Mesenchymal stem cell (in vitro differentiated cells and primary cell): ENCODE data around the gene ADAMTS18.
"Not testable (repeated sequence)": the region's sequence is repeated elsewhere in the genome, so short reads cannot be mapped to it uniquely, and the experiment has no call there.

Experiments
- DNase-seq: peaks from one replicate; pipeline ENCODE4 v3.0.0-alpha.2; 2013
- H2AFZ ChIP-seq: one replicate; pipeline ENCODE4 v1.6.1; 2013; ENCODE audit warnings: low read depth, mild to moderate bottlenecking, control low read depth, inconsistent platforms, low read length, moderate library complexity
- H2AK5ac ChIP-seq: 2 replicates; pipeline ENCODE4 v1.6.1; 2013; ENCODE audit warnings: low read length, moderate library complexity, mild to moderate bottlenecking, inconsistent platforms; ENCODE audit not compliant: severe bottlenecking
- H2BK120ac ChIP-seq: one replicate; pipeline ENCODE4 v1.6.1; 2013; ENCODE audit warnings: low read depth, mild to moderate bottlenecking, inconsistent platforms, low read length, moderate library complexity
- H2BK12ac ChIP-seq, 2 experiments: one replicate each; pipeline ENCODE4 v1.6.1; 2013; ENCODE audit warnings: inconsistent platforms in 2 of 2, low read length in 2 of 2, mild to moderate bottlenecking in 2 of 2, moderate library complexity in 2 of 2, control low read depth in 1 of 2
- H2BK15ac ChIP-seq: one replicate; pipeline ENCODE4 v1.6.1; 2013; ENCODE audit warnings: mild to moderate bottlenecking, low read depth, inconsistent platforms; ENCODE audit not compliant: poor library complexity, severe bottlenecking
- H2BK5ac ChIP-seq: 2 replicates; pipeline ENCODE4 v1.6.1; 2013; ENCODE audit warnings: low read depth, mild to moderate bottlenecking, low read length, control low read depth, inconsistent platforms; ENCODE audit not compliant: poor library complexity, severe bottlenecking
- H3K14ac ChIP-seq, 2 experiments: one replicate each; pipeline ENCODE4 v1.6.1; 2013; ENCODE audit warnings: inconsistent platforms in 2 of 2, low read length in 2 of 2, control low read depth in 1 of 2, mild to moderate bottlenecking in 1 of 2, moderate library complexity in 1 of 2
- H3K18ac ChIP-seq, 2 experiments: one replicate each; pipeline ENCODE4 v1.6.1; 2013; ENCODE audit warnings: inconsistent platforms in 2 of 2, low read length in 2 of 2, control low read depth in 1 of 2, low read depth in 1 of 2, mild to moderate bottlenecking in 1 of 2
- H3K23ac ChIP-seq, 2 experiments: one replicate each; pipeline ENCODE4 v1.6.1; 2013; ENCODE audit warnings: inconsistent platforms in 2 of 2, low read length in 2 of 2, mild to moderate bottlenecking in 2 of 2, moderate library complexity in 2 of 2, control low read depth in 1 of 2
- H3K27ac ChIP-seq: 2 replicates; pipeline ENCODE4 v1.5.1; 2013; ENCODE audit warnings: mild to moderate bottlenecking, moderate library complexity, low read length, control low read depth, inconsistent platforms; ENCODE audit not compliant: poor library complexity, severe bottlenecking
- H3K27me3 ChIP-seq, 2 experiments: 2 replicates each; pipeline versions ENCODE4 v1.6.1 to v1.7.0; 2013; ENCODE audit warnings: low read length in 2 of 2, mild to moderate bottlenecking in 2 of 2, moderate library complexity in 2 of 2, control low read depth in 1 of 2, inconsistent platforms in 1 of 2; ENCODE audit not compliant: control insufficient read depth in 1 of 2, insufficient read depth in 1 of 2
- H3K36me3 ChIP-seq, 2 experiments: 2 replicates each; pipeline versions ENCODE4 v1.6.1 to v1.7.0; 2013; ENCODE audit warnings: low read length in 2 of 2, control low read depth in 1 of 2, inconsistent platforms in 1 of 2, low read depth in 1 of 2, mild to moderate bottlenecking in 1 of 2; ENCODE audit not compliant: insufficient read depth in 2 of 2, control insufficient read depth in 1 of 2
- H3K4ac ChIP-seq, 2 experiments: one replicate each; pipeline ENCODE4 v1.6.1; 2013; ENCODE audit warnings: inconsistent platforms in 2 of 2, low read length in 2 of 2, mild to moderate bottlenecking in 2 of 2, moderate library complexity in 2 of 2, control low read depth in 1 of 2, low read depth in 1 of 2
- H3K4me1 ChIP-seq: 2 replicates; pipeline ENCODE4 v1.6.1; 2013; ENCODE audit warnings: low read depth, low read length, control low read depth; ENCODE audit not compliant: control insufficient read depth, insufficient read depth
- H3K4me2 ChIP-seq: 2 replicates; pipeline ENCODE4 v1.6.1; 2013; ENCODE audit warnings: low read length, mild to moderate bottlenecking, inconsistent platforms; ENCODE audit not compliant: poor library complexity, severe bottlenecking
- H3K4me3 ChIP-seq, 2 experiments: 2 replicates each; pipeline versions ENCODE4 v1.5.1 to v1.7.0; 2013; ENCODE audit warnings: low read length in 2 of 2, mild to moderate bottlenecking in 2 of 2, control low read depth in 1 of 2, low read depth in 1 of 2; ENCODE audit not compliant: insufficient read depth in 1 of 2
- H3K79me1 ChIP-seq: replicated peaks from 2 replicates; pipeline ENCODE4 v1.6.1; 2013; ENCODE audit warnings: mild to moderate bottlenecking, control low read depth, low read length, inconsistent platforms; ENCODE audit not compliant: poor library complexity, severe bottlenecking
- H3K9ac ChIP-seq: 2 replicates; pipeline ENCODE4 v1.7.0; 2013; ENCODE audit warnings: mild to moderate bottlenecking, low read length, moderate library complexity
- H3K9me3 ChIP-seq: 2 replicates; pipeline ENCODE4 v1.7.0; 2013; ENCODE audit warnings: mild to moderate bottlenecking, low read length; ENCODE audit not compliant: control insufficient read depth
- H4K8ac ChIP-seq: one replicate; pipeline ENCODE4 v1.6.1; 2013; ENCODE audit warnings: inconsistent platforms, mild to moderate bottlenecking, low read length, moderate library complexity
- H4K91ac ChIP-seq: one replicate; pipeline ENCODE4 v1.6.1; 2013; ENCODE audit warnings: mild to moderate bottlenecking, low read length, inconsistent platforms
- WGBS: methylation state at CpG from one replicate; pipeline ENCODE4 v1.1.7; 2013; ENCODE audit warnings: mixed read lengths; 5-methylcytosine and 5-hydroxymethylcytosine counted together

Gene ADAMTS18

DNA sequence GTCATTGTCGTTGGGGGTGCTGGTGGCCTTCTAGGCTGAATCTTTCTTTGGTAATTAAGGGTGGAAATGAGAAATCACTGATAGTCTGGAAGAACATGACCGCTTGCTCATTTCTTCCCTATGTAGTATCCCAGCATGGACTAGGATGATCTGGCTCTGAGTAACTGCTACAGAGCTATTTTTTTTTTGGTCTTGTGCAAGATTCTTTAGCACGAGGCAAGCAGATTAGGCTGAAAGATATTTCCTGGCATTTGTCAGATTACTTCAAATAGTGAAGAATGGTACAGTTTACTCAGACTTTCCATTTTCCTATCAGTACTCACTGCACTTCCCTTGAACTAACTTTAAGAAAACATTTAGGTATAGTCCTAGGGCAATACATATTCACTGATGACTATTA is 146.6 kb downstream of the ADAMTS18 start:
- Histone ChIP-seq H2BK15ac (no peak overlapping the region), H2BK5ac (no peak overlapping the region), H2AK5ac (no peak overlapping the region), H3K27me3 (no peaks in the 10 kb centered on the region), H3K23ac (no peak overlapping the region), H3K9ac (peak overlapping the region; percentile 77), H3K36me3 (no peaks in the 10 kb centered on the region), H3K14ac (no peak overlapping the region), H2BK12ac (no peak overlapping the region), H2AFZ (no peak overlapping the region), H3K27ac (no peak overlapping the region), H3K79me1 (no peaks in the 10 kb centered on the region), H4K8ac (no peak overlapping the region), H3K18ac (no peak overlapping the region), H3K4ac (no peak overlapping the region), H4K91ac (no peak overlapping the region), H3K4me1 (peaks cover 3% of the 10 kb centered on the region), H3K4me3 (no peak overlapping the region), H3K4me2 (no peak overlapping the region), H2BK120ac (no peak overlapping the region), H3K9me3 (no peaks in the 10 kb centered on the region)
- peak; percentile 93 for DNase-seq
- 20% methylated on average over 1 of the region's 3 CpGs for WGBS

GRCh38 chr16:77285676-77286075 is 149.2 kb downstream of the ADAMTS18 start:
- Histone ChIP-seq H3K23ac (no peak overlapping the region), H3K18ac (no peak overlapping the region), H4K91ac (no peak overlapping the region), H3K4ac (no peak overlapping the region), H2AK5ac (no peak overlapping the region), H3K4me3 (no peak overlapping the region), H2BK5ac (no peak overlapping the region), H3K27ac (no peak overlapping the region), H3K79me1 (no peaks in the 10 kb centered on the region), H2AFZ (no peak overlapping the region), H2BK15ac (no peak overlapping the region), H3K14ac (no peak overlapping the region), H2BK12ac (no peak overlapping the region), H3K9ac (no peak overlapping the region), H3K27me3 (no peaks in the 10 kb centered on the region), H3K9me3 (no peaks in the 10 kb centered on the region), H3K4me1 (peaks cover 3% of the 10 kb centered on the region), H4K8ac (no peak overlapping the region), H2BK120ac (no peak overlapping the region), H3K36me3 (no peaks in the 10 kb centered on the region), H3K4me2 (no peak overlapping the region)
- DNase-seq, result no peak
- WGBS, result 95% methylated on average over 5 of the region's 5 CpGs

DNA sequence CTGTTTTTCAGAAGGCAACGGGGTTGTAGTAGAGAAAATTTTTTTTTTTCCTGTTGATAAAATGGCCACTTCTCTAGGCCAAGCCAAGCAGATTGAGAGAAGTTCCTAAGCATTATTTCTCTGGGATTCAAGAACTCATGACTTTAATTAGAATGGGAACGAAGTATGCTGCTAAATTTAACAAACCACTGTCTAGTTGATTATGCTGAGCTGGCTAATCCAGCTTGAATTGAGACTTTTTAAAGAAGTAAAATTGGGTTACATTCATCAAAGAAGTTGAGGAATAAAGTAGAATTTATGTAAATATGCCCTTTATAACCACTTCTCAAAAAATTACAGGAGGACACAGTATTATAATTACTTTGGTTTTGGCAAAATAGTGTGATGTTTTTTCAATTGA is 152.5 kb downstream of the ADAMTS18 start:
- H3K4me3 ChIP-seq, result no peak overlapping the region
- no peaks in the 10 kb centered on the region for H3K27me3 ChIP-seq
- no peak overlapping the region for H2BK120ac ChIP-seq
- no peak overlapping the region for H3K4me2 ChIP-seq
- H4K8ac ChIP-seq, result no peak overlapping the region
- no peak overlapping the region for H3K27ac ChIP-seq
- no peak for DNase-seq
- H4K91ac ChIP-seq, result no peak overlapping the region
- H3K4me1 ChIP-seq, result no peaks in the 10 kb centered on the region
- H2BK15ac ChIP-seq, result no peak overlapping the region
- no peak overlapping the region for H2AK5ac ChIP-seq
- no peak overlapping the region for H2BK12ac ChIP-seq
- H3K79me1 ChIP-seq, result no peaks in the 10 kb centered on the region
- 100% methylated on average over 2 of the region's 2 CpGs for WGBS
- no peak overlapping the region for H3K14ac ChIP-seq
- H3K9me3 ChIP-seq, result no peaks in the 10 kb centered on the region
- H3K36me3 ChIP-seq, result no peaks in the 10 kb centered on the region
- no peak overlapping the region for H2AFZ ChIP-seq
- no peak overlapping the region for H3K4ac ChIP-seq
- H3K9ac ChIP-seq, result no peak overlapping the region
- H2BK5ac ChIP-seq, result no peak overlapping the region
- H3K18ac ChIP-seq, result no peak overlapping the region
- no peak overlapping the region for H3K23ac ChIP-seq

- not testable (repeated sequence) for H2BK12ac ChIP-seq, DNase-seq, H3K4ac ChIP-seq, H2BK120ac ChIP-seq, H3K9ac ChIP-seq, H3K36me3 ChIP-seq, H3K9me3 ChIP-seq, H3K18ac ChIP-seq, H2AFZ ChIP-seq, H2BK15ac ChIP-seq, H2AK5ac ChIP-seq, H4K91ac ChIP-seq, H2BK5ac ChIP-seq, H3K4me1 ChIP-seq, H3K27me3 ChIP-seq, H3K79me1 ChIP-seq, H4K8ac ChIP-seq, H3K27ac ChIP-seq, H3K14ac ChIP-seq, H3K4me2 ChIP-seq, H3K23ac ChIP-seq, H3K4me3 ChIP-seq
- whole genome bisulfite sequencing, result 75% methylated on average over 8 of the region's 8 CpGs
Measured at GRCh38 chr16:77279316-77279715, 155.5 kb downstream of the ADAMTS18 start.
